Epithelial cell of esophagus (primary cell): ENCODE results near the gene TRIM8.

ENCODE experiments used
- DNase-seq: peaks from one replicate; pipeline ENCODE4 v3.0.0; 2010; ENCODE audit warnings: low read depth
- H3K4me3 ChIP-seq: 2 replicates; pipeline ENCODE4 v1.5.1; 2011; ENCODE audit warnings: mild to moderate bottlenecking, low read length, control low read depth
- TF ChIP-seq, protein P1 (sequence below): IDR thresholded peaks from 2 replicates; pipeline ENCODE4 v1.5.1; 2011; ENCODE audit warnings: low read depth, mild to moderate bottlenecking, low read length, control low read depth, inconsistent platforms; ENCODE audit not compliant: insufficient read depth; ENCODE audit errors: missing control alignments

Gene TRIM8

DNA sequence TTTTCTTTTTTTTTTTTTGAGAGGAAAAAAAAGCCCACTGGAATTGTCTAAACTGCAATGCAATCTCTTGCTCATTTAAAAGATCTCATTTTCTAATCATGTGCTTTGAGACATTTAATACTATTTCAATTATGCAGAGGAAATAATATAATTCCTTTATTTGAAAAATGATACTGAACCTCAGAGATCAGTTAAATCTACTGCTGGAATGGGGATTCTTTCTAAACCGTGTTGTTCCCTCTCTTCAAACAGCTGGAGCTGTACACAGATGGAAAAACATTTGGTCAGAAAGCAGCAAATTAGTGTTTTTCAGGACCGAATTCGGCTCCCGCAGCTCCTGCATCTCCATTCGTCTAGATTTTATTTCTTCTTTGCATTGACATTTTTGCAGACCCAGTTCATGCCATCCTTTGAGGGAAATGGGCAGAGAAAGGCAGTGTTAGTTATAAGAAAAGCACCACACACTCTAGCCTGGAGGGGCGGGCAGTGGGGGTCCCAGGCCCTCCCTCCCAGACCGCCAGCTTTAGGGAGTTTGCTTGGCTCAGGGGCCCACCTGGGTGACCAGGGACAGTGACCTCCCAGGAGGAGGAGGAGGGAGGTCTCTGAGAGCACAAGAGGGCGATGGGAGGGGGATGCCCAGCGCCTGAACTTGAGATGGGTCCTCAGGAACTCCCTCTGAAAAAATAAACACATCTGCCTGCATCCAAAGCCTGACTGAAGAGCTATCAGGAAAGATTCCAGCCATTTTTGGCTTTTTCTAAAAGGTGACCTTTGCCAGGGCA, 32.4 kb downstream of the TRIM8 start:
- no peak for DNase-seq
- H3K4me3 ChIP-seq = no peak overlapping the region
- TF ChIP-seq, protein P1, sequence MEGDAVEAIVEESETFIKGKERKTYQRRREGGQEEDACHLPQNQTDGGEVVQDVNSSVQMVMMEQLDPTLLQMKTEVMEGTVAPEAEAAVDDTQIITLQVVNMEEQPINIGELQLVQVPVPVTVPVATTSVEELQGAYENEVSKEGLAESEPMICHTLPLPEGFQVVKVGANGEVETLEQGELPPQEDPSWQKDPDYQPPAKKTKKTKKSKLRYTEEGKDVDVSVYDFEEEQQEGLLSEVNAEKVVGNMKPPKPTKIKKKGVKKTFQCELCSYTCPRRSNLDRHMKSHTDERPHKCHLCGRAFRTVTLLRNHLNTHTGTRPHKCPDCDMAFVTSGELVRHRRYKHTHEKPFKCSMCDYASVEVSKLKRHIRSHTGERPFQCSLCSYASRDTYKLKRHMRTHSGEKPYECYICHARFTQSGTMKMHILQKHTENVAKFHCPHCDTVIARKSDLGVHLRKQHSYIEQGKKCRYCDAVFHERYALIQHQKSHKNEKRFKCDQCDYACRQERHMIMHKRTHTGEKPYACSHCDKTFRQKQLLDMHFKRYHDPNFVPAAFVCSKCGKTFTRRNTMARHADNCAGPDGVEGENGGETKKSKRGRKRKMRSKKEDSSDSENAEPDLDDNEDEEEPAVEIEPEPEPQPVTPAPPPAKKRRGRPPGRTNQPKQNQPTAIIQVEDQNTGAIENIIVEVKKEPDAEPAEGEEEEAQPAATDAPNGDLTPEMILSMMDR = no peak

DNA sequence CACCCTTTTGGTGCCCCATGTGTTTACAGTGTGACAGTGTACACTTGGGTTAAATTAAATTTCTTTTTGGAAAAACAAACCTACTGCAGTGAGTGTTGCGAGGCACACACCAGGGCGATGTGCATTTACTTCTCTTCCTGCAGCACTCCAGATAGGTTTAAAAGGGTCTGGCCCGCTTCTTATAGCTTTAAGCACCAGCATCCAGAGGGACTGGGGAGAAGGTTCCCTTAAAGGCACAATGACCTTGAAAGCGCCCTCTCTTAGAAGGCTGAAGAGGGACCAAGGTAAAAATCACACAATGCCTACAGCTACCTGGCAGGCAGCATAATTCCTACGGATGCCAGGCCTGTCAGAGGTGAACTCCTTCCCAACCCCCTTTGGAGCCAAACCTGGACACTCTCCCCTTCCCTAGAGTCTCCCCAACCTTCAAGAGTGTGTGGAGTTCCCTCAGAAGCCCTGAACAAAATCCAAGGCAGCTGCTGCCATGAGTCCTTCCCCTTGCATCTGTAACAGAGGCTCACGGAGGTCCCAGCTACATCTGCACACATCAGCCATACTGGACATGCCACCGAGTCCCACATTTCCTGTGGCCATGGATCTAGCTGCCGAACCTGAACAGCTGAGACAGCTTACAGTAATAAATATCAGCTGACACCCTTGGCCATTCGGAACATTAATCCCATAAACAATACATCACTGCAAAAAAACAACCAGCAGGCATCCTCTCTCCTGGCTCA, 33.2 kb downstream of the TRIM8 start:
- TF ChIP-seq, protein P1 = no peak
- H3K4me3 ChIP-seq = no peak overlapping the region
- no peak for DNase-seq

DNA sequence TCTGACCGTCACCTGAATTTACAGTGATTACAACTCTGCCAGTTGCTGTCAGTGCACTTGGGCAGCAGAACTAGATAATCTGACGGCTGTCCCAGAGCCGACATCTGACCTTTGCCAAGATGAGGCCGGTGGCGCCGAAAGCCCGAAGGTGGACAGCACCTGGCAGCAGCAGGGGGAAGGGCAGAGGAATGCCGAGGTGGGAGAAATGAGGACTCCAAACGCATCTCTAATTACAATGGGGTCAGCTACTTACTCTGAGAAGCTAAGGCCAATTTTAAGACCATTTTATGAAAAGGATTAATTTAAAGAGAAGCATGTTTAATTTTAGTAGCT, 33.8 kb downstream of the TRIM8 start:
- no peak for DNase-seq
- TF ChIP-seq, protein P1 = no peak
- no peak overlapping the region for H3K4me3 ChIP-seq

DNA sequence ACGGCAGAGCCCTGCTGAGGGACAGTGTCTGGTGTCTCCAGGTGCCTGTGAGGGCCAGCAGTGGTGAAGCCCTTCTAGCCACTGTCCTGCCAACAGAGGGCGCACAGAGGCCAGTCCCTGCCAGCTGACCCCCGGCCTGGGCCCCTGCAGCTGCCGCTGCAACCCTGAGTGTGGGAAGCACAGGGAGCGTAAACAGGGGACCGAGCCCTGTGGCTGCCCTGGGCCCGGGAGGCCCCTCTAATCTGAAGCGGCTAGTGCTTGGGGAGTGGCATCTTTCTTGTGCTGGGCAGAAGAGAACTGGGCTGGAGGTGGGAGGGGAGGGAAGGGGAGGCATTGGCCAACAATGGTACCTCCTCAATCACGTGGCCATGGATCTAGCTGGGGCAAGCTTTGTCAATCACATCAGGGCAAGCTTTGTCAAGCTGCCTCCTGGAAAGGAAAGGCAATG, 34.6 kb downstream of the TRIM8 start:
- H3K4me3 ChIP-seq = no peak overlapping the region
- DNase-seq = peak; percentile 58
- TF ChIP-seq, protein P1 = peak; percentile 61

DNA sequence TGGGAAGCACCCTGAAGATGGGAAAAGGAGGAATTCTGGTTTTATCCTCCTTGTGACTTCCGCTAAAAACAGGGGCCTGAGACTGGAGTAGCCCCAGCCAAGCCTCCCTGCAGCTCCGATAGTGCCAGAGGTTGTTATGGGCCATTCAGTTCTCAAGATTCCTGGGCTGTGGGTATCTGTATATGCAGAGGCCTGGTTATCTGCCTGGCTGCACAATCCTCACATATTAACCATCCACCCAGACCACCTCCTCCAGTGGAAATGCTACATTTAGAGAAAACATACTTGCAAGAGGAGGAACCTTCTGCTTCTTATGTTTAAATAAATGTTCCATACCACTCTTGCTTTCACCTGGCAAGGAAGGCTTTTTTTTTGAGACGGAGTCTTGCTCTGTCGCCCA, 35.3 kb downstream of the TRIM8 start:
- TF ChIP-seq, protein P1 = no peak
- no peak overlapping the region for H3K4me3 ChIP-seq
- no peak for DNase-seq

DNA sequence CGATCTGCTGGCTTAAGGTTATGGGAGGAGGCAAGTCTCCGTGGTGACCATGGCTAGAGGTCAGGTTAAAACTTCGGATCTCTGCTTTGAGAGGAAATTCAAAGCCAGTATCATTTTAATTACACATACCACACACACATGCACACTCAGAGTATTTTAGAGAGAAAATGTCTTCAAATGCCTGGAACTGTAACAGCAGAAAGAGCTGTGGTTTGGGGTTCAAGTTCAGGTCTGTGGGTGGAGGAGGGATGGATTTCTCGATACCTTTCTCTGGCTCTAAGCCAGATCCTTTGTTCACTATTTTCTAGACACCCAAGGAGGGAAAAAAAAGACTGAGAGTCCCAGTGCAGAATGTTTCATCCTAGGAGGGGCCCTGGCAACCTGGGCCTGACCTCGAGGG, 37.4 kb downstream of the TRIM8 start:
- DNase-seq = no peak
- H3K4me3 ChIP-seq = no peak overlapping the region
- TF ChIP-seq, protein P1 = no peak
